Measurements from ENCODE around the gene POLR2L.

Gene POLR2L

GRCh38 chr11:808427-809286 is 33.7 kb downstream of the POLR2L start:
- DNase-seq: no peak

GRCh38 chr11:804599-804964 is 37.7 kb downstream of the POLR2L start:
- DNase-seq: no peak

GRCh38 chr11:803770-804598 is 38.3 kb downstream of the POLR2L start:
- DNase-seq: no peak

GRCh38 chr11:803467-803742 is 38.9 kb downstream of the POLR2L start:
- DNase-seq: no peak

- no peak for DNase-seq
These were observed 39.4 kb downstream of the POLR2L start for GRCh38 chr11:802693-803466.

GRCh38 chr11:802018-802617 is 40.2 kb downstream of the POLR2L start:
- DNase-seq: no peak

- no peak for DNase-seq
These were observed 41.1 kb downstream of the POLR2L start for GRCh38 chr11:801097-801780.

- DNase-seq: no peak
These were observed 41.9 kb downstream of the POLR2L start for GRCh38 chr11:800473-800872.

- no peak for DNase-seq
These were observed 42.5 kb downstream of the POLR2L start for GRCh38 chr11:799641-800316.

GRCh38 chr11:798093-798713 is 44.1 kb downstream of the POLR2L start, which contains the start of gene SLC25A22:
Gene SLC25A22, minus strand, starts transcription at chr11:798281. Its CDS starts 3,275 bp downstream, at chr11:795006.
- DNase-seq: peak; percentile 84 to 87

GRCh38 chr11:797296-798092 is 44.8 kb downstream of the POLR2L start:
- DNase-seq: peak; percentile 65 to 69

- no peak for DNase-seq
These were observed 45.6 kb downstream of the POLR2L start for GRCh38 chr11:796565-797295.

GRCh38 chr11:795634-796564 is 46.4 kb downstream of the POLR2L start:
- peak; percentile 73 to 76 for DNase-seq

- no peak for DNase-seq
These were observed 47.3 kb downstream of the POLR2L start for GRCh38 chr11:794766-795633.

GRCh38 chr11:794013-794765 is 48.1 kb downstream of the POLR2L start:
- DNase-seq: no peak

GRCh38 chr11:793556-793955 is 48.8 kb downstream of the POLR2L start:
- no peak for DNase-seq

- no peak for DNase-seq
These were observed 49.5 kb downstream of the POLR2L start for GRCh38 chr11:792873-793272.
